PC-3 (cell line): ENCODE data around the gene FNIP1. TPM values are rescaled to one million over a fixed set of nuclear protein-coding genes. Genes with fewer than 3 reads are reported as not detected.
"Not testable (repeated sequence)": the region's sequence is repeated elsewhere in the genome, so short reads cannot be mapped to it uniquely, and the experiment has no call there.

Experiments
- ATAC-seq: fragments of 200-7000 bp; cut with Tn5 transposase; 2 replicates; pipeline ENCODE4 v1.9.1; 2020; ENCODE audit warnings: mild to moderate bottlenecking, moderate library complexity
- BruUV-seq: library from RNA; stranded (reverse); fragments of 400-500 nt; replicated peaks from 2 replicates; lab custom pipeline; 2021; lab: Mats Ljungman, UMichigan
- CTCF ChIA-PET: fragments of 300-600 bp; sonication (Branson Sonifier 250); formaldehyde crosslinking; loops from one replicate; lab custom pipeline; 2022; ENCODE audit warnings: antibody characterized with exemption; lab: Charles Lee
- POLR2A ChIA-PET: fragments of 300-600 bp; sonication (Branson Sonifier 250); formaldehyde crosslinking; loops from one replicate; lab custom pipeline; 2022; ENCODE audit warnings: antibody characterized with exemption; ENCODE audit not compliant: unreplicated experiment; lab: Charles Lee
- DNase-seq: peaks from one replicate; pipeline ENCODE4 v3.0.0-alpha.2; 2015
- H2AFZ ChIP-seq: fragments of 300-600 bp; sonication (generic); 2 replicates; pipeline ENCODE4 v1.6.0; 2016; ENCODE audit warnings: antibody characterized with exemption, low read length
- H3F3A ChIP-seq: fragments of 300-600 bp; sonication (generic); one replicate; pipeline ENCODE4 v1.6.0; 2017; ENCODE audit warnings: antibody characterized with exemption, low read length, control low read depth, mild to moderate bottlenecking; ENCODE audit not compliant: unreplicated experiment
- H3K27ac ChIP-seq: fragments of 300-600 bp; sonication (generic); 2 replicates; pipeline ENCODE4 v1.5.1; 2016; ENCODE audit warnings: mild to moderate bottlenecking, low read length
- H3K27me3 ChIP-seq: fragments of 300-600 bp; sonication (generic); 2 replicates; pipeline ENCODE4 v1.6.1; 2016; ENCODE audit warnings: low read length, mixed read lengths
- H3K36me3 ChIP-seq: fragments of 300-600 bp; sonication (generic); 2 replicates; pipeline ENCODE4 v1.6.1; 2016; ENCODE audit warnings: low read depth, mixed run types, low read length, mixed read lengths
- H3K4me1 ChIP-seq: fragments of 300-600 bp; sonication (generic); 2 replicates; pipeline ENCODE4 v1.5.1; 2016; ENCODE audit warnings: low read length; ENCODE audit not compliant: insufficient read depth
- H3K4me2 ChIP-seq: fragments of 300-600 bp; sonication (generic); 2 replicates; pipeline ENCODE4 v1.6.0; 2016; ENCODE audit warnings: low read length
- H3K4me3 ChIP-seq: fragments of 300-600 bp; sonication (generic); 2 replicates; pipeline ENCODE4 v1.5.1; 2016; ENCODE audit warnings: mild to moderate bottlenecking, low read length, mixed read lengths
- H3K79me2 ChIP-seq: fragments of 300-600 bp; sonication (generic); 2 replicates; pipeline ENCODE4 v1.6.1; 2017; ENCODE audit warnings: low read length, mixed read lengths
- H3K9ac ChIP-seq: fragments of 300-600 bp; sonication (generic); 2 replicates; pipeline ENCODE4 v1.6.0; 2016; ENCODE audit warnings: mild to moderate bottlenecking, low read length
- H3K9me2 ChIP-seq: fragments of 300-600 bp; sonication (generic); replicated peaks from 2 replicates; pipeline ENCODE4 v1.6.1; 2016; ENCODE audit warnings: mixed run types, low read length, mixed read lengths
- H3K9me3 ChIP-seq: fragments of 300-600 bp; sonication (generic); 2 replicates; pipeline ENCODE4 v1.6.1; 2016; ENCODE audit warnings: low read length, mixed read lengths
- H4K20me1 ChIP-seq: fragments of 300-600 bp; sonication (generic); 2 replicates; pipeline ENCODE4 v1.6.1; 2016; ENCODE audit warnings: low read length, mixed read lengths
- EZH2 ChIP-seq: fragments of 300-600 bp; sonication (generic); IDR thresholded peaks from one replicate; pipeline ENCODE4 v1.6.1; 2017; ENCODE audit warnings: antibody characterized with exemption, mild to moderate bottlenecking, low read length; ENCODE audit not compliant: unreplicated experiment
- EZH2phosphoT487 ChIP-seq: fragments of 300-600 bp; sonication (generic); IDR thresholded peaks from 2 replicates; pipeline ENCODE4 v1.6.1; 2018; ENCODE audit warnings: mild to moderate bottlenecking, antibody characterized with exemption, low read length, borderline replicate concordance
- intact Hi-C: fragments of 100-400 bp; cut with micrococcal nuclease; formaldehyde crosslinking; loops from 2 replicates; pipeline ENCODE4 v1.9.0; 2023
- total RNA-seq: library from RNA; depleted of rRNA; stranded (reverse); fragments of >200 nt; gene quantifications from 2 replicates; pipeline ENCODE4 v1.2.3, GENCODE V29; 2014
- TF ChIP-seq, protein P1 (sequence below): fragments of 300-600 bp; sonication (generic); conservative IDR thresholded peaks from 2 replicates; pipeline ENCODE4 v1.5.1; 2017; ENCODE audit warnings: antibody characterized with exemption, low read depth, mild to moderate bottlenecking, low read length

Gene FNIP1
- total RNA-seq, 1 experiment from 2014 or later, result 15.1 TPM

GRCh38 chr5:131745155-131745554, 51.7 kb downstream of the FNIP1 start:
- ChIA-PET POLR2A (no interaction called here), CTCF (no interaction called here)
- ATAC-seq, result no peak
- intact Hi-C loops, result no loop called here
- Histone ChIP-seq H3K9me3 (no peaks in the 10 kb centered on the region), H3K36me3 (peaks cover 6% of the 10 kb centered on the region; the same call in 1 of the 2 replicates), H3K9ac (no peak overlapping the region), H4K20me1 (no peaks in the 10 kb centered on the region; the same call in 1 of the 2 replicates), H3K4me1 (peaks cover 13% of the 10 kb centered on the region), H3F3A (no peaks in the 10 kb centered on the region), H3K9me2 (no peaks in the 10 kb centered on the region), H3K4me3 (no peak overlapping the region), H3K27me3 (no peaks in the 10 kb centered on the region), H3K4me2 (no peak overlapping the region), H2AFZ (no peak overlapping the region), H3K27ac (no peak overlapping the region), H3K79me2 (peaks cover 28% of the 10 kb centered on the region)
- DNase-seq, result no peak
- TF ChIP-seq, protein P1, sequence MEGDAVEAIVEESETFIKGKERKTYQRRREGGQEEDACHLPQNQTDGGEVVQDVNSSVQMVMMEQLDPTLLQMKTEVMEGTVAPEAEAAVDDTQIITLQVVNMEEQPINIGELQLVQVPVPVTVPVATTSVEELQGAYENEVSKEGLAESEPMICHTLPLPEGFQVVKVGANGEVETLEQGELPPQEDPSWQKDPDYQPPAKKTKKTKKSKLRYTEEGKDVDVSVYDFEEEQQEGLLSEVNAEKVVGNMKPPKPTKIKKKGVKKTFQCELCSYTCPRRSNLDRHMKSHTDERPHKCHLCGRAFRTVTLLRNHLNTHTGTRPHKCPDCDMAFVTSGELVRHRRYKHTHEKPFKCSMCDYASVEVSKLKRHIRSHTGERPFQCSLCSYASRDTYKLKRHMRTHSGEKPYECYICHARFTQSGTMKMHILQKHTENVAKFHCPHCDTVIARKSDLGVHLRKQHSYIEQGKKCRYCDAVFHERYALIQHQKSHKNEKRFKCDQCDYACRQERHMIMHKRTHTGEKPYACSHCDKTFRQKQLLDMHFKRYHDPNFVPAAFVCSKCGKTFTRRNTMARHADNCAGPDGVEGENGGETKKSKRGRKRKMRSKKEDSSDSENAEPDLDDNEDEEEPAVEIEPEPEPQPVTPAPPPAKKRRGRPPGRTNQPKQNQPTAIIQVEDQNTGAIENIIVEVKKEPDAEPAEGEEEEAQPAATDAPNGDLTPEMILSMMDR, result no peak
- TF ChIP-seq EZH2, result no peak
- TF ChIP-seq EZH2phosphoT487, result no peak
- BruUV-seq, result no TSS peak

- TF ChIP-seq EZH2 (no peak), EZH2phosphoT487 (no peak)
- TF ChIP-seq, protein P1, result no peak
- intact Hi-C loops, result no loop called here
- Histone ChIP-seq H3K27ac (no peak overlapping the region), H3K4me3 (no peak overlapping the region), H3K9ac (no peak overlapping the region), H3K9me3 (no peaks in the 10 kb centered on the region), H3K4me1 (no peaks in the 10 kb centered on the region), H3K79me2 (no peaks in the 10 kb centered on the region), H3K36me3 (peaks cover 6% of the 10 kb centered on the region; the same call in 1 of the 2 replicates), H4K20me1 (no peaks in the 10 kb centered on the region), H3K9me2 (no peaks in the 10 kb centered on the region), H3F3A (no peaks in the 10 kb centered on the region), H2AFZ (no peak overlapping the region), H3K4me2 (no peak overlapping the region), H3K27me3 (no peaks in the 10 kb centered on the region)
- no TSS peak for BruUV-seq
- no peak for DNase-seq
- ChIA-PET CTCF (no interaction called here), POLR2A (no interaction called here)
- no peak for ATAC-seq
Measured at GRCh38 chr5:131740477-131740876, 56.3 kb downstream of the FNIP1 start.

- no peak for TF ChIP-seq EZH2
- TF ChIP-seq EZH2phosphoT487, result no peak
- TF ChIP-seq, protein P1, result no peak
Measured at GRCh38 chr5:131735393-131735792, 61.4 kb downstream of the FNIP1 start.

DNA sequence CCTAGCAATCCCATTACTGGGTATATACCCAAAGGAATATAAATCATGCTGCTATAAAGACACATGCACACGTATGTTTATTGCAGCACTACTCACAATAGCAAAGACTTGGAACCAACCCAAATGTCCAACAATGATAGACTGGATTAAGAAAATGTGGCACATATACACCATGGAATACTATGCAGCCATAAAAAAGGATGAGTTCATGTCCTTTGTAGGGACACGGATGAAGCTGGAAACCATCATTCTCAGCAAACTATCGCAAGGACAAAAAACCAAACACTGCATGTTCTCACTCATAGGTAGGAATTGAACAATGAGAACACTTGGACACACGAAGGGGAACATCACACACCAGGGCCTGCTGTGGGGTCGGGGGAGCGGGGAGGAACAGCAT, 61.9 kb downstream of the FNIP1 start:
- CTCF ChIA-PET, H3K9me2 ChIP-seq, H3K79me2 ChIP-seq, H3K4me1 ChIP-seq, H3K27ac ChIP-seq, H3K9ac ChIP-seq, POLR2A ChIA-PET, H3K9me3 ChIP-seq, H3F3A ChIP-seq, DNase-seq, H3K4me3 ChIP-seq, H3K27me3 ChIP-seq, H3K36me3 ChIP-seq, H2AFZ ChIP-seq, H3K4me2 ChIP-seq, ATAC-seq, BruUV-seq, intact Hi-C loops, H4K20me1 ChIP-seq: not testable (repeated sequence)

More at GRCh38 chr5:131735393-131735792, 61.4 kb downstream of the FNIP1 start:
- Histone ChIP-seq H3F3A (no peaks in the 10 kb centered on the region), H2AFZ (no peak overlapping the region), H3K4me3 (no peak overlapping the region), H3K4me2 (no peak overlapping the region), H3K79me2 (no peaks in the 10 kb centered on the region), H3K4me1 (no peaks in the 10 kb centered on the region), H3K27me3 (no peaks in the 10 kb centered on the region), H3K9me2 (no peaks in the 10 kb centered on the region), H4K20me1 (no peaks in the 10 kb centered on the region), H3K36me3 (no peaks in the 10 kb centered on the region), H3K9me3 (no peaks in the 10 kb centered on the region), H3K27ac (no peak overlapping the region), H3K9ac (no peak overlapping the region)
- intact Hi-C loops, result no loop called here
- ChIA-PET POLR2A (no interaction called here), CTCF (no interaction called here)
- no peak for DNase-seq
- no peak for ATAC-seq
- BruUV-seq, result no TSS peak

DNA sequence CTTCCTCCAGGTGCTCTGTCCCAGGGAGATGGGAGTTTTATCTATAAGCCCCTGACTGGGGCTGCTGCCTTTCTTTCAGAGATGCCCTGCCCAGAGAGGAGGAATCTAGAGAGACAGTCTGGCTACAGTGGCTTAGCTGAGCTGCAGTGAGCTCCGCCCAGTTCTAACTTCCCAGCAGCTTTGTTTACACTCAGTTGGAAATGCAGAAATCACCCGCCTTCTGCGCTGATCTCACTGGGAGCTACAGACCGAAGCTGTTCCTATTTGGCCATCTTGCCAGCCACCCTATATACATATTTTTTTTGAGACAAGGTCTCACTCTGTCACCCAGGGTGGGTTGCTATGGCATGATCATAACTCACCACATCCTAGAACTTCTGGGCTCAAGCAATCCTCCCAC, 67.5 kb downstream of the FNIP1 start:
- ATAC-seq, H3K4me2 ChIP-seq, H3K9me2 ChIP-seq, H3K9me3 ChIP-seq, intact Hi-C loops, H3K79me2 ChIP-seq, DNase-seq, H3K27ac ChIP-seq, H4K20me1 ChIP-seq, H3K4me1 ChIP-seq, BruUV-seq, H3K27me3 ChIP-seq, H3K4me3 ChIP-seq, H3K36me3 ChIP-seq, H3K9ac ChIP-seq, H2AFZ ChIP-seq, CTCF ChIA-PET, H3F3A ChIP-seq: not testable (repeated sequence)
- POLR2A ChIA-PET, result interaction anchor here (0.7 kb wide), 1 partner anchor 9 kb away, joined by 3 read pairs; no protein-coding TSS in a partner anchor
